ENCODE results near the gene CFAP90.

DNA sequence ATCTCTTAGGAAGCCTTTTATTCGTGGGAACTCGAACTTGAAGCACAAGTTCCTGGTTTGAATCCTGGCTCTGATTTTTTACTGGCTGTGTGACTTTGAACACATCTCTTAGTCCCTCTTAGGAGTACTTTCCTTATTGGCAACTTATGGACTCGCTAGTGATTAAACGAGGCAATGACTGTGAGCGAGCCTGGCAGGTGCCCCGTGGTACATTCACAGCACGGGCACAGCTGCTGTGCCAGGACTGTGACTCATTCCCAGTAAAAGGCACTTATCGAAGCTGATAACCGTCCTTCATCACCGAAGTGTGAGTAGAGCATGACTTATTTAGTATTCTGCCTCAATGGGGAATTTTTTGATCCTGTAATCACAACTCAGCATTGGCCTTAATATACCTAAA lies 22.7 kb downstream of the CFAP90 start:
- TF ChIP-seq, protein P1, sequence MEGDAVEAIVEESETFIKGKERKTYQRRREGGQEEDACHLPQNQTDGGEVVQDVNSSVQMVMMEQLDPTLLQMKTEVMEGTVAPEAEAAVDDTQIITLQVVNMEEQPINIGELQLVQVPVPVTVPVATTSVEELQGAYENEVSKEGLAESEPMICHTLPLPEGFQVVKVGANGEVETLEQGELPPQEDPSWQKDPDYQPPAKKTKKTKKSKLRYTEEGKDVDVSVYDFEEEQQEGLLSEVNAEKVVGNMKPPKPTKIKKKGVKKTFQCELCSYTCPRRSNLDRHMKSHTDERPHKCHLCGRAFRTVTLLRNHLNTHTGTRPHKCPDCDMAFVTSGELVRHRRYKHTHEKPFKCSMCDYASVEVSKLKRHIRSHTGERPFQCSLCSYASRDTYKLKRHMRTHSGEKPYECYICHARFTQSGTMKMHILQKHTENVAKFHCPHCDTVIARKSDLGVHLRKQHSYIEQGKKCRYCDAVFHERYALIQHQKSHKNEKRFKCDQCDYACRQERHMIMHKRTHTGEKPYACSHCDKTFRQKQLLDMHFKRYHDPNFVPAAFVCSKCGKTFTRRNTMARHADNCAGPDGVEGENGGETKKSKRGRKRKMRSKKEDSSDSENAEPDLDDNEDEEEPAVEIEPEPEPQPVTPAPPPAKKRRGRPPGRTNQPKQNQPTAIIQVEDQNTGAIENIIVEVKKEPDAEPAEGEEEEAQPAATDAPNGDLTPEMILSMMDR (IDR thresholded peaks at IDR 0.05), result no peak
- TF ChIP-seq POLR2A (IDR thresholded peaks at IDR 0.05), result no peak

All from Peyer's patch (tissue), 4 donors.